GM21717 (cell line): ENCODE measurements around the gene MAL.

Source experiments
- ATAC-seq: cut with Tn5 transposase; IDR thresholded peaks from one replicate; pipeline ENCODE4 v1.9.1; 2021; ENCODE audit warnings: mild to moderate bottlenecking, moderate library complexity; ENCODE audit not compliant: unreplicated experiment

The MAL gene

DNA sequence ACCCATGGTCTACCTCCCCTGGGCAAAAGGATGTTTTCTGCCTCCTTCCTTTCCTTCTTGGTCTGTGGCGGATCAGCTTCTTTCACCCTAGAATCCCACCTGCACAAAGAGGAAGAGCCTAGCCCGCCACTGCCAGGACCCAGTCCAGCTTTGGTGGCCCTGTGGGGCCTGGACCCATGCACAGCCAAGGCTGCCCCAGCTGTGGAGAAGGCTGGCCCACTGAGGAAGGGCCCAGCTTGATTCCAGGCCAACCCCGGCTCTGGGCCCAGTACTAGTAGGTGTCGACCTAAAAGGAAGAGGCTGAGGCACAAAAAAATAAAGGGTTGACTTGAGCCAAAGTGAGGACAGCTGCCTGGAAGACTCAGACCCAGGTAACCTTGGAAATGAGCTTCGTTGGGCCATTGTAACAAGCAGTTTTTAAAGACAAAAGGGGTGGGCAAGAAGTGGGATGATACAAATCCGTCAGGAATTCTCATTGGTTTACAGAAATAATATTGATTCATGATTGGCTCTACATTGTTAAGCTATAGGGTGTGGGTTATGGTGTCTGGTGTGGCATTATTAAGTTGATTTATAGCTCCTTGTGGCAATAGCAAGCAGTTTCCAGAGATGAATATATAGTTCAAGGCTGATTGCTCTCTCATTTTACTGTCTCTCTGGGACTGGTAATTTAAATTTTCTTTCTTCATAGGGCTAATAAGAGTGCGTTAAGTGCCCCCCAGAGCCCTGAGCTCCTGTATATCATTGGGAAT, 29.8 kb upstream of the MAL start:
- no peak for ATAC-seq

DNA sequence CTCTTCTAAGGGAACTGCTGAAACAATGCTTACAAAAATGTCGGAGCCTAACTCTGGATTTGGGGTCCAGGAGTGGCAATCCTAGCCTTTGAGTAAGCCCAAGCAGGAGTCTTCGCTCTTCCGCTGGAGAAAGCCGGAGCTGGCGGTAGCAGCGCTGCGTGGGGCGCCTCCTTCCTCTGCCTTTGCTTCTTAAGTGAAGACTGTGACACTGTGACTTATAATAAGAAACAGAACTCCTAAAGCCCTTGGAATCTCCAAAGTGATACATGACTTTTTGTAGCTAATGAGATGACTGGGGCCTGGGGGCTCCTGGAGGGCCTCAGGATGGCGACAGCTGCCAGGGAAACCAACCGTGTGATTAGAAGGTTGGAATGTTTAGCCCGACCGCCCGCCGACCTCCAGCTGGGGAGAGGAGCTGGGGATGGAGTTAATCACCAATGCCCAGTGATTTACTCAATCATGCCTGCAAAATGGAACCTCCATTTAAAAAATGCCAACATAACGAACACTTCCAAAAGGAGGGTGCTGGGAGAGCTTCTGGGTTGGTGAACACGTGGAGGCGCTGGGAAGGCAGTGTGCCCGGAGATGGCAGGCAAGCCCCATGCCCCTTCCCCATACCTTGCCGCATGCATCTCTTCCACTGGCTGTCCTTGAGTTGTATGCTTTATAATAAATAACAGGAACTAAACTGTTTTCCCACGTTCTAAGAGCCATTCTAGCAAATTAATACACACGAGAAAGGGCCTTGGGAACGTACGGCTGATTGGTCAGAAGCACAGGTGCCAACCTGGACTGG, 29.0 kb upstream of the MAL start:
- ATAC-seq, result no peak

DNA sequence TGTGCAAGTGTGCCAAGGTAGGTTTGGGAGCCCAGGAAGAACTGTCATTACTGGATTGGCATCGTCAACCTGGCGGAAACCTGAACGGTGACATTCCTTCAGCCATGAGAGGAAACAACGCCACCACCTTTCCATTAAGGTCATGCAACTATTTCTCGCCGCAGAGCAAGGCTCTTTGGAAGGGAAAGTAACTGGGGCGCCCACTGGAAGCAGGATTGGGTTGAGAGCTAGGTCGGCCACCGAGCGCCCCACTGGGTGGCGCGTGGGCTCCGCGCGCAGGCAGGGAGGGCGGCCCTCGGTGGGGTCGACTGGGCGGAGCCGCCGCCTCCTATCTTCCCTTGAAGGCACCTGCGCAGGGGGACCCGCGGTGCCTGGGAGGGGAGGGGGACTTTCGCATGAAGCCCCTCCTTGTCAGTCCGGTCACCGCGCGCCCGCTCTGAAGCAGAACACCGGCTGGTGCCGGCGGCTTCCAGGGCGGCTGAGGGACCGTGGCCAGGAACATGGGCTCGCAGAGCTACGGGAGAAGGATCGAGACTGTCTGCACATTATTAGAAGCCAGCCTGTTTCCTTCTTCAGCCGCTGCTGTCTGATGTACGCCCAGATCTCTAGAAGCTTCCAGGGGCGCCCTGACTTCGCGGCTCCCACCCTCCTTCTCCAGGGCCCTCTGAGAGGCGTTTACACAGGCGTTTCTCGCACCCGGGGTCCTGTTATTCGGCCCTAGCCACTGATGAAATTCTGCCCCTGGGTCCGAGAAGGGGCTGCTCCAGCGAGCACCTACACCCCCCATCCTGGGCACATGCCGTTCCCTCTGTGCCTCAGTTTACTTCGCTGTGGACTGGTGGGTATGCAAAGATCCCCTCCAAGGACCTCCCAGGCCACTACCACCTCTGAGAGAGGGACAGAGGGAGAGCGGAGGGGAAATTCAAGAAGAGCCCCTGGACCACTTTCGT, 27.3 kb upstream of the MAL start:
- ATAC-seq, result no peak

DNA sequence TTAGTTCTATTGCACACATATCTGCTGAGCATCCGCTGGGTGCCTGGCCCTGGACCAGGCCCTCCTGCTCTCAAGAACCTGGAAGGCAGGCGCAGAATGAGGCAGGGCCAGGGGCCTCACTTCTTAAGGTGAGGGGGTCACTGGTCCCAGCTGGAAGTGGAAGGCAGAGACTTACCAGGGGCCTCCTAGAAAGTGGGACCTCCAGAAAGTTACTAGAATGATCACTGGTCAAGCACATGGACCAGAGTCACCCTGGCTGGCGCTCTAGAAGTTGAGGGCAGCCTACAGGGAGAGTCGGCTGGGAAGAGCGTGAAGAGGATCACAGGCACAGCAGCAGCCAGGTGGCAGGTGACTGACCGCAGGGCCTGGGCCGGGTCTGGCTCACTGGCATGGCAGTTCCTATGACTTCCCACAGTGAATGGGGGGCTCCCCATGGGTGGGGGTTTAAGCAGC, 26.1 kb upstream of the MAL start:
- no peak for ATAC-seq

DNA sequence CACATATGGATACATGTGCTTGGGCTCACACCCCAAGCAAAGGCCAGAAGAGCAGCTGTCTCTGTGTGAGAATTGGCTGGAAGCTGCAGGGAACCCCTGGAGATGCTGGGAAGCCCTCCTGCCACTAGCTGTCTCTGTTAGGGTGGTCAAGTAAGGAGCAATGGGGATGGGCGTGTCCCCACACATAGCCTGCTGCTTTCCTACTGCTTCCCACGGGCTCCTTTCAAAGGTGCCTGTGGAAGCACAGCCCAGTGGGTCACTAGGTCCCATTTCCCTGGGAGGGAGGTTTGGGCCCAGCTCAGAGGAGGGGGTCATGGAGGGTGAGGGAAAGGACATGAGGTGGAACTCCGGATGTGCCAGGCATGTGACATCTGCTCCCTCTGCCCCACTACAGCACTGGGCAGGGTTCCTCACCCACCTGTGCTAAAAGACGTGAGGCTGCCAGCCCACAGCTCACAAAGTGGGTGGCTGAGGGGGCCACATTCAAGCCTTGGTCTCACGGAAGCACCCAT, 24.4 kb upstream of the MAL start:
- no peak for ATAC-seq

DNA sequence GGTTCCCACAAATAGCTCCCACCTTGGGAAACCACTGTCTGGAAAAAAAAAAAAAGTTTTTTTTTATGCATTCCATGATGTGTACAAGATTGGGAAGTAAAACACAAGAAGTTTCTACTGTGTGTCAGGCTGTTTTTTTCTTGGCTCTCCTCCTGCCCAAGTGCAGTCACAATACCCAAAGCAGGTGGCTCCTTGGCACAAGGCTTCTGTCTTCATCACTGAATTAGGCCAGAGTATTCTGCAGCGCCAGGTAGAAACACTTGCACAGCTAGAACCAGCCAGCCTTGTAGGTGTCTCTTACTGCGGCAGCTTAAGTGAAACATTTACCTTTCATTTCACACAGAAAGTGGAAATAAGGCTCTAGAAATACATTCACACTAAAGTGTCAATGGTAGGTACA, 23.8 kb upstream of the MAL start:
- ATAC-seq, result no peak

DNA sequence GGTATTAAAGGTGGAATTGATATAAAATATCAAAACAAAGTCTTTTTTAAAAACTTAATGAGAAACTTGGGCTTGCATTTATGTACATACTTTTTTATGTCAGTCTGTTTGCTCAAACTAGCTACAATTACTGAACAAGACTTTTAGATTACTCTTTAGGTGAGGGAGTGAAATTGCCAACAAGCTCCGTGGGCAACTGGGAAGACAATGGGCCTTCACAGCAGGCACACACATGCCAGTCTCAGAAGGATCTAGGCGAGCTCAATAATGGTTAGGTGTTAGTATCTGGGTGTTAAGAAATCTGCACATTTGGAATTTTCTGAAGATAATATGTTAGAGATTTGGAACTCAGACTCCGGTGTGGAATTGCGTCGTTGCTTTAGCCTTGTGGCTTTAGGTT, 23.0 kb upstream of the MAL start:
- no peak for ATAC-seq

DNA sequence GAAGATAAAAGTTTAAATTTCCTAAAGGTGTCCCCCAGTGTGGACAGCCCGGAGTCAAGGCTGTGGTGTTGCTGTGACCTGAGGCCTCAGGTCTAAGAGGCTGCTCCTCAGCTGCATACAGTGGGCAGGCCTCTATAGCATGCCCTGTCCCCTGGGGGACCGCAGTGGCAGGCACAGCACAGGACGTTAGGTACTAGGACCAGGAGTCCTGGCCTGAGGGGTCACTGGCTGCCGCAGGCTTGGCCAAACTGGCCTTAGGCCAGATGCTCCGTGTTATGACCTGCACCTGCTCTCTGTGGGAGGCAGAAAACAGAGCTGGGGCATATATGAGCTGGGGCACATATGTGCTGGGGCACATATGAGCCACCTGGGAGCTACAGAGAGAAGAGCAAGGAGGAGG, 21.2 kb upstream of the MAL start:
- ATAC-seq, result no peak

DNA sequence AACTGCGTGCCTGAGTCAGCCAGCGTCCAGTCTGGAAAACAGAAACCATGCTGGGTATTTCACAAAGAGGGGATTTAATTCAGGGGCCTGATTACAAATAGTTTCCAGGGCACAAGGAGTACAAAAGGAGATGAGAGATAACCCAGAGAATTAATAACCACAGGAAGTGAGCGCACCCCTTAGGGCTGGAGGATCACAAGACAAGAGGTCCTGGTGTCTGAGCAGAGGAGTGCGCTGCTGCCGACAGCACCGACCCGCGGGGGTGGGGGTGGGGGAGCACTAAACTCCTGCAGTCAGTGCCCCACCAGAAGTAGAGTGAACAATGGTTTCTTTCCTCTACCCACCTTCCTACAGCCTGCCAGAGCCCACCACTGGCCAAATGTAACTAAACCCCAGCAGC, 20.8 kb upstream of the MAL start:
- no peak for ATAC-seq

DNA sequence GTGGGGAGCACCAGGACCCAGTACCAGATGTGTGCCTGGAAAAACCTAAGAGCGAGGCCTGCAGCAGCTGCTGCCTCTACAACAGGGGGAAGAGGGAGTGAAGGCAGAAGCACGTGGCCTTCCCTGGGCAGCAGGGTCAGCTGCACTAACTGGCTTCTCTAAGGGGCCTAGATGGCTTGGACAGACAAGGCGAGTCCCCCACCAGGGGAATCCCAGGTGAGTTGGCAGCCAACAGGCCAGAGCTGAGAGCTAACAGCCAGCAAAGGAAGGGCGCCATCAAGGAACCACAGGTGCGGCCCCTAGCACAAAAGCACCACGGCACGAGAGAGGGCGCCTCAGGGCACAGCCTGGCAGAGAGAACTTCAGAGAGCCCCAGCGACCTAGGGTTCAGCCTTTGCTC, 19.8 kb upstream of the MAL start:
- ATAC-seq, result no peak

DNA sequence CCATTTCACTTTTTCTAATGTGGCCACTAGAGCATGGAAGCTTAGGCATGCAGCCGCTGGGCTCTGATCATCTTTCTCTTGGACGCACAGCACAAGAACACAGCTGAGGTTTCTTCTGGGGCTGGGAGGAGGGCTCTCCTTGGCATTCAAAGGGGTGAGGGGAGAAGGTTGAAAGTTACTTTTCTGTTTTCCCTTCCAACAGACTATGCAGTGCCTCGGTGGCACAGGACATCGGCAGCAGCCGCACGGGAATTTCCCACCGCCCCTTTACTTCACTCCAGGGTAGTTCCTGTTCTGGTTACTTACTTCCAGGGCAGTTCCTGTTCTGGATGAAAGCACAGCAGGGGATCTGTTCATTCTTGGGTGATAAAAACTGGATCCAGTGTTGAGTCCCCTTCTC, 18.9 kb upstream of the MAL start:
- ATAC-seq, result no peak

DNA sequence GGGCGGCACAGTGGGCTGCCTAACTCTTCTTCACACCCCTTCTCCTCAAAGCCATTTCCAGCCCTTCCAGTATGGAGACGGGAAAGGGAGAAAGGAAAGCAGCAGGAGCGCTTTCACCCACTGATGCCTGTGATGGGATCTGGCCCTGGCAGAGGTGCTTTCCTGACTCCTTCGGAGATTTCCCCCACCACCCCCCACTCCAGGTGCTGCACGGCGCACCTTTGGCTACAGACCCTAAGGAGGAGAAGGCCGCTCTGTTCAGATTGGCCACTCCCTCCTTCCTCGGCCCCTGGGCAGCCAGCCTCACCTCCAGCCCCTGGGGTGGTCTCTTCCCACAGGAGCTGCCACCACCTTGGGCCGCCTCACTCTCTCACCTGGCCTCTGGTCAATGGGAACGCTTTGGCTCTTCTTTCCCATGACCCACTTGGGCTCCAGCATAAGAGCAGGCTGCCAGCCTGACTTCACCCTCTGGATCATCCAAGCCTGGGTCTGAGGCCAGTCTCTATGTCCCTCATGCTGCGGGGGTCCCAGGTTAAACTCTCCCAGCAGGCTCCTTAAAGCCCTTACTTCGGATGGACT, 18.4 kb upstream of the MAL start:
- ATAC-seq, result no peak

DNA sequence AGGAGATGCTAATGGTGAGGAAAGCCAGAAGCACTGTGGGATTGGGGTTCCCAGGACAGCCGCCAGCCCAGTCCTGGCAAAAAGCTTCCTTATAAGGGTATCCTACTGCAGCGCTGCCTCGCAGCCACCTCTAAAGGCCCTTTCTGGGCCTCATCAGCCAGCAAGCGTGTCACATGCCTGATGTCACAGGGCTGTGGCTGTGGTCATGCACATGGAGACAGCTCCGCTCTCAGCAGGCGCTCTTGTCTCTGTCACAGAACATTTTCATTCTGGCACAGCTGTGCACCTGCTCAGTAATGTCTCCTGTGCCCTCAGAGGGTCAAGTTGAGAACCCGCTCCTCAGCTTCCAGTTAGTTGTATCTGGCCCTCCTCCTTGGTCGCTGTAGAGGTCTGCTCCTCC, 17.7 kb upstream of the MAL start:
- ATAC-seq, result no peak

DNA sequence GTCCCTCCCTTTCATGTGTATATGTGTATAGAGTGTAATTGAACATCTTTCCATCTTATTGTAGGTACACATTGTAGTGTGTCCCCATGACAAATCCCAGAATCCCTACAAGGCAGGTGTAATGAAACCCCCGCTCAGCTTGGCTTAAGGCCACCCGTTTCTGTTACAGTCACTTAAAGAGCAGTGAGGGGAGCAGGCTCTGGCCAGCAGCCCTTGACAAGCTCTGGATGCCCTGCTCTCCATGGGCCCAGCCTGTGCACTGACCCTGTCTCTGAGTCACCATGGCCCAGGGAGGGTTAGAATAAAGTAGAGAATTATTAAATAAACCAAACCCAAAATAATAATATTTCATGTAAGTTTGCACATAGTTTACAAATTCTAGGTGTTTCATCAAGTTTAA, 17.2 kb upstream of the MAL start:
- no peak for ATAC-seq

DNA sequence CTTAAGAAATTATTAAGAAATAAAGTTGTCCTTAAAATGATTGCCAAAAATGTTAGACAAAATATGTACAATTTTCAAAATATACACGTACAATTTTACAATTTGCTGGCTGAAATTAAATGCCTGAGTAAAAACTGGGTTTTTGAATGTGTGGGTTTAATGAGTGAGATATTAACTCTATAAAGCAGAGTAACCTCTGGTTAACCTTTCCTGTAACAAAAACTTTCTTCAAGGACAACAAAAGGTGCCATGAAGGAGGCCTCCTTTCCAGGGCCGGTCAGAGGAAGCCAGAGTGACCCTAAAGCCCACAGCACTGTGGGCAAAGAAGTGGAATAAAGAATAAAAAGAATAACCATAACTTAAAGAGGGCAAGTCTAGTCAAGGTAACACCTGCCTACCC, 16.5 kb upstream of the MAL start:
- no peak for ATAC-seq

DNA sequence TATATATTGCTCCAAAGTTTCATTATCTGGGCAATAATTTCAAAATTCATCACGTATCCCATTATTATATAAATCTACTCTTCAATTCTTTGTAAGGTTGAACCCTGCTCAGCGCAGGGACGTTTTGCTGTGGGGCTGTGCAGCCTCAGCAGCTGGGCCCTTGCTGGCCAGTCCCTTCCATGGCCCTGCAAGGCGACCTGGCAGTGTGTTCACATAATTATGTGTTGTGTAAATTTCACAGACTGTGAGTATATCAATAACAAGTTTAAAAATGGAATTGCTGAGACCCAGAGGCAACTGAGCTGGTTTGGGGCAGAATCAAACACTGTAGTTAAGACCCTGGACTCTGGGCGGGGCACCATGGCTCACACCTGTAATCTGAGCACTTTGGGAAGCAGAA, 16.1 kb upstream of the MAL start:
- ATAC-seq, result no peak

DNA sequence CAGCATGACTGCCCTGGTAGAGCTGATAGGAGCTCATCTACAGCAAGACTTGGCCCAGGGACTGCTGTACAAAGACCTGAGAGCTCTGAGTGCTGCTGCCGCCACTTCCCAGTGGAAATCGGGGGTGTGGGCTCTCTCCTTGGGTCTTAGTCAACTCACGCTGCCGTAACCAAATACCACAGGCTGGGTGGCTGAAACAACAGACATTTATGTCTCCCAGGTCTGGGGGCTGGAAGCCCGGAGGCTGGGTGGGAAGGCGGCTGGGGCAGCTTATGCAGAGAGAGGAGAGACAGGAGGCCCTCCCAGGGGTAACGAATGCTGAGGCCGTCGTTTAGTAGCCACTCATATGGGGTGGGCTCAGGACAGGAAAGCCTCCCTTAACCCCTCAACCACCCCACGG, 15.4 kb upstream of the MAL start:
- no peak for ATAC-seq

DNA sequence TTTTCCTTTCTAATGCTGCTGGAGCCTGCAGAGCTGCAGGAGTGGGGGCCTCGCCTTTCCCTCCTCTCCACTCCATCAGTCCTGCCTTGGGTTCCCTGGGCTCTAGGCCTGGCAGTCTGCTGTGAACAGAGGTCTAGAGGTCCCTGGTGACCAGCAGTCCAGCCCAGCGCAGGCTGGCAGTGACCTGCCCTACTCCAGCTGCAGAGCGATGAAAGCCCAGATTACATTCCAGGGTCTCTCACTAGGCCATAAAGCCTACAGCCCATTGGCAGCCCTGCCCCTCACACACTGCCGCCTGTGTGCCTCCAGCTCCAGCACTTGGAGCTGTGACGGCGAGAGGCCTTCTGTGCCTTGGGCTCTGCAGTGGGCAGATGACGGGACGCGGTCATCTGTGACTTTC, 14.8 kb upstream of the MAL start:
- no peak for ATAC-seq

DNA sequence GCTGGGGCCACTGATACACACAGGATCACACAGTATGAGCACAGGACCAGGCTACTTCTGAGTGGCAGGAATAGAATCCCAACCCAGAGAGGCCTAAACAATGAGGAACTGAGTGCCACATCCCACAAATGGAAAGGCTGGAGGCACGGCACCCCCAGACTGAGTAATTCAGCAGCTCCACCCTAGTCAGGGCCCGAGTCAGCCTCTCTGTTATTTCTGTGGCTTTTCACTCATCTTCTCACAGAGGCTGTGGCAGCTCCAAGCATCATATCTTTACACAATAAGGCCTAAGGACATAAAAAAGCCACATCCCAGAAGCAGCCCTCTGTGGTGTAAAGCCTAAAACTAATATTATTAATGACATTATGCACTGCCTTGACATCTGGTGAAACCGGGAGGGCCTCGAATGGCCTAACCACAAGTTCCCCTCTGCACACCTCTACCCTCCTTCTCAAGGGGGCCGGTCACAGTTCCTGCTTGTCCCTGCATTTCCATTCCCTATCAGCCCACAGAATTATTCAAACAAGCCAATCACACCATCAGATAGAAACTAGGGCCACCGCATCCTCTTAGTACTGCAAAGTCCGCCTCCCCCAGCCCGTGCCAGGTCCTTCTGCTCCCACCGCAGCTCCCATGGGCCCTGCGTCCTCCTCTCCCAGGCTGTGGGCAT, 12.5 kb upstream of the MAL start:
- peak; percentile 84 for ATAC-seq

DNA sequence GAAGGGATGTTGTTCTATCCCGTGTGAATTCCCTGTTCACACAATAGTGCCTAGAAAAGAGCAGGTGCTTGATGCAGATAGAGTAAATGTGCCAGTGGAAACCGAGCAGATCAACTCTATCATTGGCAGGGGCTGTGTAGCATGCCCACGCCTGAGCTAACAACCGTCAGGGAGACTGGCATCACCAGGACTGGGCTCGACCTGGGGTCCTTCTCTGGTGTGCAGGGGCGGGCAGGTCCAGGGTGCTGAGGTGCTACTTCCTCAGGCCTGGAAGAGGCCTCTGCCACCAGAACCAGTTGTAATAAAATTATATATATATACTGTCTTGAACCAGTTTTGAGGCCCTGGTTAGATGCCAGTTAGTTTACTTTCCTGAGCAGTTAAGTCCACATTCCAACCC, 11.8 kb upstream of the MAL start:
- no peak for ATAC-seq
